ENCODE data around the gene DNAAF5. TPM values are rescaled to one million over a fixed set of nuclear protein-coding genes. Genes with fewer than 3 reads are reported as not detected.

DNAAF5 gene
- polyA plus RNA-seq, 1 of the 3 experiments (the other 2 are of a cell fraction), result 58.5 TPM

DNA sequence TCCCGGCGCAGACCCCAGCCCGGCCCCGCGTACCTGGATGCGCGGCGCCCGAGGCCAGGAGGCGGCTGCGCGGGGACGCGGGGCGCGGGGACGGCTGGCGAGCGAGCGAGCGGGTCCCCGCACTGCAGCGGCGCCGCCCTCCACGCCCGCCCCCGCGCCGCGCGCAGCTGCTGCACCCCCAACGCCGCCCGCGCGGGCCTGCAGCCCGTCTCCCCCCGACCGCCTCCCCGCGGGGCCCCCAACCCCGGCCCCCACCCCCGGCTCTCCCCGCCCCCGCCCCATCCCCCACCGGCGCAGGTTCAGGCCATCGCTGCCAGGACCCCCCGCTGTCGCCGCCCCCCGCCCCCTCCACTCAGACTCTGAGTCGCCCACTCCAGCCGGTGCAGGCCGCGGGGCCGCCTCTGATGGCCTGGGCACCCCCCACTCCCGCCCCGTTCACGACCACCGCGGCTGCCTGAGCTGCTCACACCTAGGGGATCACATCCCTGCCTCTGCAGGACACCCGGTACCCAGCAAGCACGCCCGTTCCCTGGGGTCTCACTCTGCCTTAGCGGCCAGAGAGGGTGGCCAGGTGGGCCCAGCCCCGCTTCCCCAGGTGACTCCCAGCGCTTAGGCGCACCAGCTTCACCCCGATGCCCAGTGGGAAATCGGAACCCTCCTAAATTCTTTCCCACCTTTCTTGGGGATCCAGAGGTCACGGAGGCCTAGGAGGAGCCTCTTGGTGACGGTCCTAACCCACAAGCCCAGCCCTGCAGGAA, 13.9 kb upstream of the DNAAF5 start:
- no peaks in the 10 kb centered on the region for H4K20me1 ChIP-seq (ENCODE audit: insufficient read depth)
- H3K9me2 ChIP-seq, result no peaks in the 10 kb centered on the region
- peak overlapping the region; percentile 64 for H3K9ac ChIP-seq
- no peaks in the 10 kb centered on the region for H3K27me3 ChIP-seq (ENCODE audit: insufficient read depth)
- H3K79me2 ChIP-seq (ENCODE audit: insufficient read depth), result no peaks in the 10 kb centered on the region
- no peaks in the 10 kb centered on the region for H3K9me3 ChIP-seq
- no peaks in the 10 kb centered on the region for H3F3A ChIP-seq (replicated peaks; ENCODE audit: insufficient read depth)
- no peak for TF ChIP-seq TCF12 (IDR thresholded peaks at IDR 0.05)
- TF ChIP-seq CHD2 (IDR thresholded peaks at IDR 0.05; ENCODE audit: low read length, partially characterized antibody), result no peak
- DNase-seq, result peak; percentile 90
- H3K4me2 ChIP-seq, result peak overlapping the region; percentile 78
- H2AFZ ChIP-seq (ENCODE audit: low read depth), result peak overlapping the region; percentile 79; the same call in 1 of the 2 replicates
- peaks cover 0 to 12% of the 10 kb centered on the region in 2 experiments; a peak in 2 of 4 replicates for H3K4me1 ChIP-seq (ENCODE audit: control insufficient read depth in 1 of 2, insufficient read depth in 2 of 2, low read depth in 1 of 2, low read length in 1 of 2)
- peak overlapping the region in 1 of 2 experiments; percentile 64; a peak in 1 of 4 replicates for H3K27ac ChIP-seq (ENCODE audit: low read depth in 2 of 2, low read length in 1 of 2)
- POLR2A ChIA-PET, result no interaction called here
- H3K36me3 ChIP-seq (replicated peaks in 1 of 2; ENCODE audit: control insufficient read depth in 1 of 2, insufficient read depth in 2 of 2, low read length in 1 of 2), result no peaks in the 10 kb centered on the region
- peak overlapping the region; percentile 56 to 69 for H3K4me3 ChIP-seq (ENCODE audit: low read depth in 2 of 2, low read length in 1 of 2)
- CTCF ChIA-PET, result interaction anchor here (1.0 to 1.5 kb wide), 5 partner anchors 8 to 161 kb away, joined by 3 to 5 read pairs (median 4); no protein-coding TSS in a partner anchor
- WGBS (ENCODE audit: low lambda C conversion rate), result 43% methylated on average over 27 of the region's 74 CpGs

DNA sequence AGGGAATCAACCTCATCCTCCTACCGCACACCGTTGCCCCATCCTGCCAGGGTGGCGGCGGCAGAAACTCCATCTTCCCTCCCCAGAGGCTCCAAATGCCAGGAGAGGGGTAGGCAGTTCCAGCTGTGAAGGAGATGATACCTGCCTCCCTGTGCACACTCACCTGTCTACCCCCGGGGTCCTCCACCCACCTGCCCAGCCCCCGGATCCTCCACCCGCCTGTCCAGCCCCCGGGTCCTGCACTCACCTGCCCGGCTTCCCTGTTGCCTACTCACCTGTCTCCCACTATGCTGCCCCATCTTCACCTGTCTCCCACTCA, 13.4 kb upstream of the DNAAF5 start:
- no peaks in the 10 kb centered on the region for H3K36me3 ChIP-seq (replicated peaks in 1 of 2; ENCODE audit: control insufficient read depth in 1 of 2, insufficient read depth in 2 of 2, low read length in 1 of 2)
- no peak overlapping the region for H2AFZ ChIP-seq (ENCODE audit: low read depth)
- H3K4me1 ChIP-seq (ENCODE audit: control insufficient read depth in 1 of 2, insufficient read depth in 2 of 2, low read depth in 1 of 2, low read length in 1 of 2), result peaks cover 0 to 12% of the 10 kb centered on the region in 2 experiments; a peak in 2 of 4 replicates
- POLR2A ChIA-PET, result no interaction called here
- no peaks in the 10 kb centered on the region for H3F3A ChIP-seq (replicated peaks; ENCODE audit: insufficient read depth)
- H3K27me3 ChIP-seq (ENCODE audit: insufficient read depth), result no peaks in the 10 kb centered on the region
- DNase-seq, result no peak
- no peak overlapping the region for H3K9ac ChIP-seq
- H3K27ac ChIP-seq (ENCODE audit: low read depth in 2 of 2, low read length in 1 of 2), result peak overlapping the region in 1 of 2 experiments; percentile 43; a peak in 1 of 4 replicates
- no peak for TF ChIP-seq EZH2phosphoT487 (IDR thresholded peaks at IDR 0.05; ENCODE audit: borderline replicate concordance, low read depth)
- TF ChIP-seq, protein P1, sequence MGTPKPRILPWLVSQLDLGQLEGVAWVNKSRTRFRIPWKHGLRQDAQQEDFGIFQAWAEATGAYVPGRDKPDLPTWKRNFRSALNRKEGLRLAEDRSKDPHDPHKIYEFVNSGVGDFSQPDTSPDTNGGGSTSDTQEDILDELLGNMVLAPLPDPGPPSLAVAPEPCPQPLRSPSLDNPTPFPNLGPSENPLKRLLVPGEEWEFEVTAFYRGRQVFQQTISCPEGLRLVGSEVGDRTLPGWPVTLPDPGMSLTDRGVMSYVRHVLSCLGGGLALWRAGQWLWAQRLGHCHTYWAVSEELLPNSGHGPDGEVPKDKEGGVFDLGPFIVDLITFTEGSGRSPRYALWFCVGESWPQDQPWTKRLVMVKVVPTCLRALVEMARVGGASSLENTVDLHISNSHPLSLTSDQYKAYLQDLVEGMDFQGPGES (IDR thresholded peaks at IDR 0.05; ENCODE audit: low read depth, low read length), result no peak
- TF ChIP-seq NRF1 (IDR thresholded peaks at IDR 0.05; ENCODE audit: low read depth, low read length), result no peak
- TF ChIP-seq FOXJ3 (CRISPR knock-in tag; IDR thresholded peaks at IDR 0.05), result no peak
- no peak for TF ChIP-seq MEF2A (IDR thresholded peaks at IDR 0.05; ENCODE audit: borderline replicate concordance, low read depth)
- CTCF ChIA-PET, result interaction anchor here (1.0 to 1.5 kb wide), 3 partner anchors 8 to 160 kb away, joined by 3 to 5 read pairs (median 3); no protein-coding TSS in a partner anchor
- H3K79me2 ChIP-seq (ENCODE audit: insufficient read depth), result no peaks in the 10 kb centered on the region
- H4K20me1 ChIP-seq (ENCODE audit: insufficient read depth), result no peaks in the 10 kb centered on the region
- no peak overlapping the region; a peak in 1 of 4 replicates for H3K4me3 ChIP-seq (ENCODE audit: low read depth in 2 of 2, low read length in 1 of 2)
- 0 out of 2 replicates have a peak overlapping the region, but pooled peaks have one; percentile 76 for H3K4me2 ChIP-seq
- no peaks in the 10 kb centered on the region for H3K9me3 ChIP-seq
- H3K9me2 ChIP-seq, result no peaks in the 10 kb centered on the region
- 97% methylated on average over 7 of the region's 9 CpGs for WGBS (ENCODE audit: low lambda C conversion rate)

- 95% methylated on average over 16 of the region's 16 CpGs for WGBS (ENCODE audit: low lambda C conversion rate)
- ChIA-PET CTCF (interaction anchor here (1.5 kb wide), 2 partner anchors 7 to 160 kb away, joined by 3 to 5 read pairs; no protein-coding TSS in a partner anchor), POLR2A (no interaction called here)
- Histone ChIP-seq H3K4me2 (no peak overlapping the region), H3K9me2 (no peaks in the 10 kb centered on the region), H3K27ac (ENCODE audit: low read depth in 2 of 2, low read length in 1 of 2) (no peak overlapping the region), H2AFZ (ENCODE audit: low read depth) (no peak overlapping the region), H3K9ac (no peak overlapping the region), H4K20me1 (ENCODE audit: insufficient read depth) (no peaks in the 10 kb centered on the region), H3K4me1 (ENCODE audit: control insufficient read depth in 1 of 2, insufficient read depth in 2 of 2, low read depth in 1 of 2, low read length in 1 of 2) (peaks cover 0 to 12% of the 10 kb centered on the region in 2 experiments; a peak in 2 of 4 replicates), H3K27me3 (ENCODE audit: insufficient read depth) (no peaks in the 10 kb centered on the region), H3K79me2 (ENCODE audit: insufficient read depth) (no peaks in the 10 kb centered on the region), H3K36me3 (replicated peaks in 1 of 2; ENCODE audit: control insufficient read depth in 1 of 2, insufficient read depth in 2 of 2, low read length in 1 of 2) (no peaks in the 10 kb centered on the region), H3F3A (replicated peaks; ENCODE audit: insufficient read depth) (no peaks in the 10 kb centered on the region), H3K4me3 (ENCODE audit: low read depth in 2 of 2, low read length in 1 of 2) (no peak overlapping the region), H3K9me3 (no peaks in the 10 kb centered on the region)
- TF ChIP-seq SMC3 (IDR thresholded peaks at IDR 0.05; ENCODE audit: low read depth, low read length), result no peak
- no peak for TF ChIP-seq TCF12 (IDR thresholded peaks at IDR 0.05)
- TF ChIP-seq MEF2A (IDR thresholded peaks at IDR 0.05; ENCODE audit: borderline replicate concordance, low read depth), result no peak
- no peak for TF ChIP-seq POLR2AphosphoS5 (IDR thresholded peaks at IDR 0.05; ENCODE audit: low read depth, low read length)
- no peak for TF ChIP-seq EP300 (IDR thresholded peaks at IDR 0.05; ENCODE audit: borderline replicate concordance in 1 of 2, low read depth in 1 of 2, low read length in 1 of 2)
- TF ChIP-seq SIN3A (IDR thresholded peaks at IDR 0.05; ENCODE audit: borderline replicate concordance, low read depth, low read length), result no peak
- TF ChIP-seq, protein P1 (IDR thresholded peaks at IDR 0.05; ENCODE audit: low read depth, low read length), result no peak
- TF ChIP-seq NFIC (IDR thresholded peaks at IDR 0.05; ENCODE audit: borderline replicate concordance), result no peak
- TF ChIP-seq RAD21 (IDR thresholded peaks at IDR 0.05; ENCODE audit: low read length), result no peak
- DNase-seq, result no peak
These were observed 12.8 kb upstream of the DNAAF5 start for GRCh38 chr7:713488-714230.
